ENCODE measurements around the gene CCDC197. TPM values are rescaled to one million over a fixed set of nuclear protein-coding genes. Genes with fewer than 3 reads are reported as not detected.

The CCDC197 gene
- total and polyA plus RNA-seq, 5 donors from 2014 or later = not detected

DNA sequence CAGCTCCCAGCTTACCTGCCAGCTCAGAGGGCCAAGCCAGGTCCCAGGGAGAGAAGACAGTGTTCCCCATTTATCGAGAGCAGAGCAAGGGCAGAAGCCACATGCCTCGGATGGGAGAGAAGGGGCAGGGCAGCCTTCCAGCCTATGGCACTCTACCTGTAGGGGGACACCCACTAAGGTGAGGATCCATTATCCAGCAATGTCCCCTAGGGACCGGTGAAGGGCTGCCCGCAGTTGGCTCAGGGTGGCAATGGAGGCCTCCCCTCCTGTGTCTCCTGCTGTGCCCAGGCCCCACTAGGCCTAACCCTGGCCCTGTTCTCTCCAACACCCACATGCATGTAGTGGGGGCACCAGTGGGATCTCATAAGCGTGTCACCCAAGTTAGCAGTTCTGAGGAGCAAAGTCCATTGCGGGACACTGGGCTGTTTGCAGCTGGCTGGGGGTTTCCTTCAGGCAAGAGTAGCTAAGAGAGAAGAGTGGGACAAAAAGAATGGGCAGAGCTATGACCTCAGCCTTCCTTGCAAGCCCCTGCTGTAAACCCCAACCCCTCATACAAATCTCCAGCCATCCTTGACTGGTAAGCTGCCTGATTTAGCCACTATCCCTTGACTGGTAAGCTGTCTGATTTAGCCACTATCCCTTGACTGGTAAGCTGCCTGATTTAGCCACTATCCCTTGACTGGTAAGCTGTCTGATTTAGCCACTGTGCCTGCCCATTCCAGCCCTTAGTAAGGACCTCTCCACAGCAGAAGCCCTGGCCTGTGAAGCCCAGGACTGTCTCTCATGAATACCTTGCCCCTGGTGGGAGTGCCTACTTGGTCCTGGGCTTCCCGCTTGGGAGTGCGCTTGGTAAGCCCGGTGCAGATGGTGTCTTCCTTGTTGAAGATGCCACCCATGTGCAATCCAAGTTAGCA, 15.5 kb upstream of the CCDC197 start:
- DNase-seq (no peak), ATAC-seq (ENCODE audit: low read depth in 2 of 2) (no peak)
- H3K36me3 Mint-ChIP-seq = peaks cover 3% of the 10 kb centered on the region
- peaks cover 0 to 18% (median 6%) of the 10 kb centered on the region in 7 donors for H3K9me3 Mint-ChIP-seq
- peaks cover 16% of the 10 kb centered on the region for H3K27me3 Mint-ChIP-seq
- H3K4me3 Mint-ChIP-seq = no peak overlapping the region
- H3K4me1 Mint-ChIP-seq = peaks cover 13 to 42% (median 26%) of the 10 kb centered on the region in 4 donors
- H3K27ac Mint-ChIP-seq = peak overlapping the region in 2 of 3 donors; percentile 26 to 41
- Histone ChIP-seq H3K27ac (ENCODE audit: insufficient read depth, low read length, poor library complexity, severe bottlenecking) (no peak overlapping the region), H3K4me3 (ENCODE audit: low read depth, low read length) (no peak overlapping the region), H3K9me3 (ENCODE audit: control insufficient read depth in 2 of 2, low read length in 2 of 2) (peaks cover 3 to 12% of the 10 kb centered on the region in 2 experiments), H3K4me1 (ENCODE audit: control insufficient read depth, insufficient read depth, low read length, poor library complexity, severe bottlenecking) (peaks cover 27% of the 10 kb centered on the region), H3K27me3 (ENCODE audit: control insufficient read depth, insufficient read depth, low read length) (no peaks in the 10 kb centered on the region), H3K36me3 (ENCODE audit: control insufficient read depth, insufficient read depth, low read length) (no peaks in the 10 kb centered on the region)

DNA sequence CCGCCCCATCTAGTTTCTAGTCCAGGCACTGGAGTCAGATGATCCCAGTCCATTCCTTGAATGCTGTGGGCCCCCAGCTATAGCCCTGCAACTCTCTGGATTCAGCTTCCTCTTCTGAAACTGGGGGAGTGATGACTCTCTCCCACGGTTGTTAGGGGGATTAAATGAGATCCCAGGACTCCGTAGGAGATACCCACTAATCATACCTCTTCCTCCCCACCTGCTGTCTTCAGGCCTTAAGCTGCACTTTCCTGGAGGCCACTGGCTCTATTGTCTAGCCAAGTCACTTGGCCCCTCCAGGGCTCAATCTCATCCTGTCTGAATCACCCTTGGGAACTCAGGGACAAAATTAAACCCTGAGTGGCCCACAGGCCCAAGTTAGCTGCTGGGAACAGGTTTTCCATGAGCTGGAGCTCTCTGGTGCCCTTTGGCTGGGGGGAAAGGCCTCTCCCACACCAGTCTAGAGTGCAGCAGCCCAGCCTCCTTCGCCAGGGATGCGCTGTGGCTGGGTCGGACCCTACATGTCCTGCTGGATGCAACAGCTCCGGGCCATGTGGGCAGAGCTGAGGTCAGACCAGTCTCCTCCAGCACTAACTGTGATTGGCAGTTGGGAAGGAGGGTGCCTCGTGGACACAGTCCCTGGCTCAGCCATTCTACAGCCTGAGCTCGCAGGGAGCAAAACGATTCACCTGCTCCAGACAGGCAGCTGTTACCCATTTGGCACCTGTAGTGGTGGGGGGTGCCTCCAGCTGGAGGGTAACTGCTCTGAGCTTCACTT, 14.7 kb upstream of the CCDC197 start:
- Histone ChIP-seq H3K27ac (ENCODE audit: insufficient read depth, low read length, poor library complexity, severe bottlenecking) (no peak overlapping the region), H3K9me3 (ENCODE audit: control insufficient read depth in 2 of 2, low read length in 2 of 2) (peaks cover 0 to 9% of the 10 kb centered on the region in 2 experiments), H3K4me1 (ENCODE audit: control insufficient read depth, insufficient read depth, low read length, poor library complexity, severe bottlenecking) (peaks cover 20% of the 10 kb centered on the region), H3K27me3 (ENCODE audit: control insufficient read depth, insufficient read depth, low read length) (no peaks in the 10 kb centered on the region), H3K36me3 (ENCODE audit: control insufficient read depth, insufficient read depth, low read length) (no peaks in the 10 kb centered on the region), H3K4me3 (ENCODE audit: low read depth, low read length) (no peak overlapping the region)
- peaks cover 0 to 10% (median 3%) of the 10 kb centered on the region in 7 donors for H3K9me3 Mint-ChIP-seq
- peaks cover 13% of the 10 kb centered on the region for H3K27me3 Mint-ChIP-seq
- H3K4me1 Mint-ChIP-seq = peaks cover 13 to 34% (median 18%) of the 10 kb centered on the region in 4 donors
- peaks cover 3% of the 10 kb centered on the region for H3K36me3 Mint-ChIP-seq
- DNase-seq (no peak), ATAC-seq (ENCODE audit: low read depth in 2 of 2) (no peak)
- no peak overlapping the region for H3K27ac Mint-ChIP-seq
- H3K4me3 Mint-ChIP-seq = no peak overlapping the region

DNA sequence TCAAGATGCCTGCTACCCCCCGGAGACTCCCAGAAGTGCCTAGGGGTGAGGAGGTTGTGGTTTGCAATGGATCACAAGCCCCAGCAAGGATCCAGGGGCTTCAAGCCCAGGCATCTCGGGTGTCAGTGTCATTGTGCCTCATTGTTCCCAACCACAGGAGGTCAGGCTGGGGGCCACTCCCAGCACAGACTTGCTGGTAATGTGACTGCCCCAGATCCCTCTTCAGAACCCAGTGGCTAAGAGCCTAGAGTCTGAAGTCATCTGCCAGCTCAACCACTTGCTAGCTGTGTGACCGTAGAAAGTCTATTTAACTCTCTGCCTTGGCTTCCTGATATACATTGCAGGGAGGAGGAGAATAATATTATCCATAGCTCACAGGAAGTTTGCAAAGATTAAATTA, 13.0 kb upstream of the CCDC197 start:
- Mint-ChIP-seq H3K4me3 (no peak overlapping the region), H3K36me3 (peaks cover 3% of the 10 kb centered on the region), H3K9me3 (no peaks in the 10 kb centered on the region), H3K27ac (no peak overlapping the region), H3K27me3 (peaks cover 8% of the 10 kb centered on the region), H3K4me1 (peaks cover 4 to 17% (median 6%) of the 10 kb centered on the region in 4 donors)
- Histone ChIP-seq H3K9me3 (ENCODE audit: control insufficient read depth in 2 of 2, low read length in 2 of 2) (no peaks in the 10 kb centered on the region), H3K4me3 (ENCODE audit: low read depth, low read length) (no peak overlapping the region), H3K4me1 (ENCODE audit: control insufficient read depth, insufficient read depth, low read length, poor library complexity, severe bottlenecking) (peaks cover 4% of the 10 kb centered on the region), H3K36me3 (ENCODE audit: control insufficient read depth, insufficient read depth, low read length) (no peaks in the 10 kb centered on the region), H3K27ac (ENCODE audit: insufficient read depth, low read length, poor library complexity, severe bottlenecking) (no peak overlapping the region), H3K27me3 (ENCODE audit: control insufficient read depth, insufficient read depth, low read length) (no peaks in the 10 kb centered on the region)
- no peak for ATAC-seq (ENCODE audit: low read depth in 2 of 2)
- no peak for DNase-seq

DNA sequence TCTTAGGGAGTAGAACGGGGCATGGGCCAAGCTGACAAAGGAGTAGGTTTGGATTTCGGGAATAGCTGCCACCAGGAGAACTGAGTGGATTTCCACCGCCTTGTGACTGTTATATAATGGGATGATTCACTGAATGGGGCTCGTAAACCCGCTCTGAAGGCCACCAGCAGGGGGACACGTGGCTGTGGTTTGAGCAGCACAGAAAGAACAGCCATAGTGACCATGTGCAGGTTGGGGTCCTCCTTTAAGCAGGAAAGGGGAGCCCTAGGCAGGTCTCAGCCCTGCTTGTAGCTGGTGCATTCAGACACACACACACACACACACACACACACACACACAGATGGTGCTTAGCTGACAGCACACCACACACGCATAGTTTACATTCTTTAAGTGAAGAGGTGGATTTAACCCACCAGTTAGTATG, 12.1 kb upstream of the CCDC197 start:
- no peak for ATAC-seq (ENCODE audit: low read depth in 2 of 2)
- H3K4me3 Mint-ChIP-seq = no peak overlapping the region

DNA sequence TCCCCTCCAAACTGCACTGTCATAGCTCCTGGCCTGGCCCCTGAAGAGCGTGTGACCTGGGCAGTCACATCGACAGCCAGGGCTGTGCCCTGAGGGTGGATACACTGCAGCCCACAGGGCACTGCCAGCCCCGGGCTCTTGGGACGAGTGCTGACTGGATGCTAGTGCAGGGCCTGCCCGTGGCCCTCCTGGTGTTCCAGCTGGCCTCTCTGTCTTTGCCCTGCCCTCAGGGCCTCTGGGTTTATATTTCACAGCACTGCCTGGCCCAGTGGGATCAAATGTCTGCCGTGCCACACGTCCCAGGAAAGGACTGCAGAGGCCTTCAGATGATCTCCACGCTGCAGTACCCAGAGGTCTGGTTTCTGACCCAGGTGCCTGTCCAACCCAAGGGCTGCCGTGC, 10.1 kb upstream of the CCDC197 start:
- Histone ChIP-seq H3K4me3 (ENCODE audit: low read depth, low read length) (no peak overlapping the region), H3K4me1 (ENCODE audit: control insufficient read depth, insufficient read depth, low read length, poor library complexity, severe bottlenecking) (no peaks in the 10 kb centered on the region), H3K27me3 (ENCODE audit: control insufficient read depth, insufficient read depth, low read length) (no peaks in the 10 kb centered on the region), H3K27ac (ENCODE audit: insufficient read depth, low read length, poor library complexity, severe bottlenecking) (no peak overlapping the region), H3K9me3 (ENCODE audit: control insufficient read depth in 2 of 2, low read length in 2 of 2) (no peaks in the 10 kb centered on the region), H3K36me3 (ENCODE audit: control insufficient read depth, insufficient read depth, low read length) (no peaks in the 10 kb centered on the region)
- H3K4me1 Mint-ChIP-seq = no peaks in the 10 kb centered on the region
- no peaks in the 10 kb centered on the region for H3K9me3 Mint-ChIP-seq
- peaks cover 13% of the 10 kb centered on the region for H3K27me3 Mint-ChIP-seq
- ATAC-seq (ENCODE audit: low read depth in 2 of 2) (no peak), DNase-seq (no peak)
- no peaks in the 10 kb centered on the region for H3K36me3 Mint-ChIP-seq
- H3K27ac Mint-ChIP-seq = no peak overlapping the region
- H3K4me3 Mint-ChIP-seq = no peak overlapping the region

More for the DNA sequence above, 12.1 kb upstream of the CCDC197 start:
- H3K9me3 Mint-ChIP-seq = no peaks in the 10 kb centered on the region
- Histone ChIP-seq H3K27me3 (ENCODE audit: control insufficient read depth, insufficient read depth, low read length) (no peaks in the 10 kb centered on the region), H3K4me1 (ENCODE audit: control insufficient read depth, insufficient read depth, low read length, poor library complexity, severe bottlenecking) (no peaks in the 10 kb centered on the region), H3K27ac (ENCODE audit: insufficient read depth, low read length, poor library complexity, severe bottlenecking) (no peak overlapping the region), H3K4me3 (ENCODE audit: low read depth, low read length) (no peak overlapping the region), H3K9me3 (ENCODE audit: control insufficient read depth in 2 of 2, low read length in 2 of 2) (no peaks in the 10 kb centered on the region), H3K36me3 (ENCODE audit: control insufficient read depth, insufficient read depth, low read length) (no peaks in the 10 kb centered on the region)
- no peak overlapping the region for H3K27ac Mint-ChIP-seq
- H3K27me3 Mint-ChIP-seq = peaks cover 13% of the 10 kb centered on the region
- peaks cover 0 to 10% (median 2%) of the 10 kb centered on the region in 4 donors for H3K4me1 Mint-ChIP-seq
- no peak for DNase-seq
- peaks cover 3% of the 10 kb centered on the region for H3K36me3 Mint-ChIP-seq

DNA sequence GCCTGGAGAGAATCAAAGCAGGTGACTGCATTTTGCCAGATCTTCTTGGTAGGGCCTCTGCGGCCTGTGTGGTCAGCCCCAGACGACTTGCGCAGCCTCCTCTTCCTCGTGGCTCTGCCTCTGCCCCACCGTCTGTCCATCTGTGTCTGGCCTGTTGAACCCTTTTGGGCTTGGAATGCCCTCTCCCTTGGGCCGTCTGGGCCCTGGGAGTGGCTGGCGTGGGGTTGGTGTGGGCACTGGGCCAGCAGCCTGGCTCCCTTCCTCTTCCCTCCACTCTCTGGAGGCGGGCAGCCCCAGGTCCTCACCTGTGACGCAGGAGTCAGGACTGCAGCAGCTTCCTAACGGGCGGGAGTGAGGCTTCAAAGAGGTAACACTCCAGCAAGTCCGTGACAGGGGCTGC, 9.7 kb upstream of the CCDC197 start:
- Mint-ChIP-seq H3K27ac (no peak overlapping the region), H3K4me1 (no peaks in the 10 kb centered on the region), H3K27me3 (peaks cover 13% of the 10 kb centered on the region), H3K4me3 (no peak overlapping the region), H3K9me3 (no peaks in the 10 kb centered on the region), H3K36me3 (no peaks in the 10 kb centered on the region)
- no peaks in the 10 kb centered on the region for H3K9me3 ChIP-seq (ENCODE audit: control insufficient read depth in 2 of 2, low read length in 2 of 2)
- no peak overlapping the region for H3K27ac ChIP-seq (ENCODE audit: insufficient read depth, low read length, poor library complexity, severe bottlenecking)
- H3K36me3 ChIP-seq (ENCODE audit: control insufficient read depth, insufficient read depth, low read length) = no peaks in the 10 kb centered on the region
- H3K27me3 ChIP-seq (ENCODE audit: control insufficient read depth, insufficient read depth, low read length) = no peaks in the 10 kb centered on the region
- DNase-seq (no peak), ATAC-seq (ENCODE audit: low read depth in 2 of 2) (no peak)
- H3K4me1 ChIP-seq (ENCODE audit: control insufficient read depth, insufficient read depth, low read length, poor library complexity, severe bottlenecking) = no peaks in the 10 kb centered on the region
- H3K4me3 ChIP-seq (ENCODE audit: low read depth, low read length) = no peak overlapping the region

DNA sequence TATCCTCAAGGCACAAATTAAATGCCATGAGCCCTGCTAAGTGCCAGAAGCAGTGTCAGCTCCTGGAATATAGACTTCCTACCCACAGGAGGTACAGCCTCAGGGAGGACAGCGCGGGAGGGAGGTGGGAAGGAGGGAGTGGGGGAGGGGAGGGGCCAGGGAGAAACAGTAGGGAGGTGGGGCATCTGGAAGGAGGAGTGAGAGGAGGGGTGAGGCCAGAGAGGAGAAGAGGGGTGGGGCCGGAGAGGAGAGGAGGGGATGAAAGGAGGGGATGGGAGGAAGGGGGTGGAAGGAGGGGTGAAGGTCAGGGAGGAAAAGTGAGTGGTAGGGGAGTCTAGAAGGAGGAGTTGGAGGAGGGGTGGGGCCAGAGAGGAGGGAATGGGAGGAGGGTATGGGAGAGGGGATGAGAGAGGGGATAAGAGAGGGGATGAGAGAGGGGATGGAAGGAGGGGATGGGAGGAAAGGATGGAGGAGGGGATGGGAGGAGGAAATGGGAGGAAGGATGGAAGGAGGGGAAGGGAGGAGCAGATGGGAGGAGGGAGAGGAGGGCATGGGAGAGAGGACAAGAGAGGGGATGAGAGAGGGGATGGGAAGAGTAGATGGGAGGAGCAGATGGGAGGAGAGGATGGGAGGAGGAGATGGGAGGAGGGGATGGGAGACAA, 9.2 kb upstream of the CCDC197 start:
- Mint-ChIP-seq H3K4me3 (no peak overlapping the region), H3K27ac (peak overlapping the region in 1 of 3 donors; percentile 63), H3K4me1 (no peaks in the 10 kb centered on the region), H3K27me3 (peaks cover 13% of the 10 kb centered on the region), H3K9me3 (no peaks in the 10 kb centered on the region), H3K36me3 (no peaks in the 10 kb centered on the region)
- ATAC-seq (ENCODE audit: low read depth in 2 of 2) (no peak), DNase-seq (no peak)
- Histone ChIP-seq H3K4me3 (ENCODE audit: low read depth, low read length) (no peak overlapping the region), H3K27ac (ENCODE audit: insufficient read depth, low read length, poor library complexity, severe bottlenecking) (no peak overlapping the region), H3K36me3 (ENCODE audit: control insufficient read depth, insufficient read depth, low read length) (no peaks in the 10 kb centered on the region), H3K27me3 (ENCODE audit: control insufficient read depth, insufficient read depth, low read length) (no peaks in the 10 kb centered on the region), H3K9me3 (ENCODE audit: control insufficient read depth in 2 of 2, low read length in 2 of 2) (no peaks in the 10 kb centered on the region), H3K4me1 (ENCODE audit: control insufficient read depth, insufficient read depth, low read length, poor library complexity, severe bottlenecking) (no peaks in the 10 kb centered on the region)

Measured in CD4-positive, CD25-positive, alpha-beta regulatory T cell (primary cell).